Esophagus squamous epithelium (tissue), 4 donors: ENCODE results near the gene TMOD1.

ENCODE experiments used
- POLR2A ChIP-seq, 4 donors: fragments of 450-650 bp; IDR thresholded peaks; one replicate each; pipeline ENCODE4 v1.6.1; 2017; ENCODE audit warnings: antibody characterized with exemption in 4 of 4, mild to moderate bottlenecking in 4 of 4, moderate library complexity in 3 of 4
- TF ChIP-seq, protein P1 (sequence below), 6 experiments: fragments of 450-650 bp in 4 of 6; fragments of 200-600 bp in 2 of 6; sonication (generic) in 2 of 6; IDR thresholded peaks; one replicate each; pipeline ENCODE4 v1.5.1; 2016 to 2019; ENCODE audit warnings: antibody characterized with exemption in 6 of 6, mild to moderate bottlenecking in 4 of 6, moderate library complexity in 4 of 6

DNA sequence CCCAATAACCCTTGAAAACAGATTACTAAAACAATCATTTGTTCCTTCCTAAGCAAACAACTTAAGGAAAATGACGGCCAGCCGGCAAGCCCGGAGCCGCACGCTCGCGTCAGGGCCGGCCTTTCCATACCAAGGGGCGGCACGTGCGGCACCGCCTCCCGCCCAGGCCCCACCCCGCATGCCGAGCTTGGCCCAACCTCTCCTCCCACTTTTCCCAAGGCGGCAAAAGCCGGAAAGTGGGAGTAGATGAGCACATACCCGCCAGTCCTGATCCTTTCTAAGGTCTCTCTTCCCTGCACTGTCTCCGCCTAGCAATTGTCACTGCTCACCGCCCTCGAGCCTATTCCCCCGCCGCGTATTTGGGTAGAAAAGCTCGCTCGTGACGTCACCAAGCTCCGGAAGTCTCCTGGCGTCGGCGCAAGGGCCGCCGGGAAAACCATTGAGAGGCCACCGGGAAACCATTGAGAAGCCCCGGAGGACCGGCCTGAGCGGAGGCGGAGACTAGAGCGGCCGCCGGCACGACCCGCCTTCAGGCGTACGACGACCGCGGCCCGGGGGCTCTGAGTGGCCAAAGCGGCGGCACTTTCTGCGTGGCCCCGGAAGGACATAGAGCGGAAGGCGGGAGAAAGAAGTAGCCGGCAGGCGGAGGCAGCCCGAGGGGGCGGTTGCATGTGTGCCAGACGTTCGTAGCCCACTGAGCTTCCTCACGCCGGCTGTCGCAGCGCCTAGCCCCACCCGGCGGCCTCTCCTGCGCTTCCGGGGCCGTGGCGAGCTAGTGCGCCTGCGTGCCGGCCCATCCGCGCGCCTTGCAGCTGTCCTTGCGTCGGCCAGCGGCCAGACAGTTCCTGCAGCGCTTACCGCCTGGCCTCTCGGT, 131.8 kb downstream of the TMOD1 start, which contains the start of the genes NCBP1 and TSTD2:
- TF ChIP-seq, protein P1, sequence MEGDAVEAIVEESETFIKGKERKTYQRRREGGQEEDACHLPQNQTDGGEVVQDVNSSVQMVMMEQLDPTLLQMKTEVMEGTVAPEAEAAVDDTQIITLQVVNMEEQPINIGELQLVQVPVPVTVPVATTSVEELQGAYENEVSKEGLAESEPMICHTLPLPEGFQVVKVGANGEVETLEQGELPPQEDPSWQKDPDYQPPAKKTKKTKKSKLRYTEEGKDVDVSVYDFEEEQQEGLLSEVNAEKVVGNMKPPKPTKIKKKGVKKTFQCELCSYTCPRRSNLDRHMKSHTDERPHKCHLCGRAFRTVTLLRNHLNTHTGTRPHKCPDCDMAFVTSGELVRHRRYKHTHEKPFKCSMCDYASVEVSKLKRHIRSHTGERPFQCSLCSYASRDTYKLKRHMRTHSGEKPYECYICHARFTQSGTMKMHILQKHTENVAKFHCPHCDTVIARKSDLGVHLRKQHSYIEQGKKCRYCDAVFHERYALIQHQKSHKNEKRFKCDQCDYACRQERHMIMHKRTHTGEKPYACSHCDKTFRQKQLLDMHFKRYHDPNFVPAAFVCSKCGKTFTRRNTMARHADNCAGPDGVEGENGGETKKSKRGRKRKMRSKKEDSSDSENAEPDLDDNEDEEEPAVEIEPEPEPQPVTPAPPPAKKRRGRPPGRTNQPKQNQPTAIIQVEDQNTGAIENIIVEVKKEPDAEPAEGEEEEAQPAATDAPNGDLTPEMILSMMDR (IDR thresholded peaks at IDR 0.05), result peak in 2 of 6 experiments; percentile 3 to 21
- peak in 3 of 4 donors; percentile 34 to 88 (median 85) for TF ChIP-seq POLR2A (IDR thresholded peaks at IDR 0.05)
